HCT116 (cell line): Measurements from ENCODE around the gene TMUB1. TPM values are rescaled to one million over a fixed set of nuclear protein-coding genes. Genes with fewer than 3 reads are reported as not detected.

Experiments used
- ATAC-seq: fragments of 200-7000 bp; cut with Tn5 transposase; 2 replicates; pipeline ENCODE4 v1.9.1; 2020; ENCODE audit warnings: mild to moderate bottlenecking, moderate library complexity
- BruUV-seq: library from RNA; stranded (reverse); fragments of 400-500 nt; replicated peaks from 2 replicates; lab custom pipeline; 2021; lab: Mats Ljungman, UMichigan
- CTCF ChIA-PET: fragments of 300-600 bp; sonication (Branson Sonifier 250); formaldehyde crosslinking; loops from one replicate; lab custom pipeline; 2021; ENCODE audit warnings: antibody characterized with exemption; lab: Charles Lee
- POLR2A ChIA-PET: fragments of 300-600, 350-600 bp; sonication (Branson Sonifier 250); formaldehyde crosslinking; loops from one replicate; lab custom pipeline; 2021; ENCODE audit warnings: antibody characterized with exemption; lab: Charles Lee
- RAD21 ChIA-PET, 2 experiments: fragments of 300-600 bp; sonication (Branson Sonifier 250); formaldehyde crosslinking; loops; one replicate each; lab custom pipeline; 2023; ENCODE audit warnings: low total read pairs in 2 of 2; ENCODE audit not compliant: uncharacterized antibody in 2 of 2, unreplicated experiment in 2 of 2, low non-redundant PET in 1 of 2; lab: Charles Lee
- DNase-seq: peaks from one replicate; pipeline ENCODE4 v3.0.0-alpha.2; 2010; ENCODE audit warnings: low read depth, low spot score
- H2AFZ ChIP-seq: fragments of 200-600 bp; shearing (Covaris generic), sonication (generic); 2 replicates; pipeline ENCODE4 v1.6.1; 2017; ENCODE audit warnings: low read depth, mixed run types, mixed read lengths, antibody characterized with exemption, low read length; ENCODE audit not compliant: poor library complexity, severe bottlenecking
- H3K27ac ChIP-seq: 2 replicates; pipeline ENCODE4 v1.5.1; 2012; ENCODE audit warnings: low read depth, low read length
- H3K27me3 ChIP-seq: fragments of 200-600 bp; sonication (generic); 2 replicates; pipeline ENCODE4 v1.6.1; 2016; ENCODE audit warnings: mixed run types, low read length, mixed read lengths; ENCODE audit not compliant: insufficient read depth
- H3K36me3 ChIP-seq, 2 experiments: fragments of 200-500 bp in 1 of 2; fragments of 200-600 bp in 1 of 2; sonication (Bioruptor generic) in 1 of 2; sonication (generic) in 1 of 2; 2 replicates each; pipeline versions ENCODE4 v1.5.1 to v1.6.1; 2014 to 2016; ENCODE audit warnings: low read length in 2 of 2, inconsistent platforms in 1 of 2, mixed read lengths in 1 of 2, mixed run types in 1 of 2; ENCODE audit not compliant: insufficient read depth in 2 of 2, control insufficient read depth in 1 of 2
- H3K4me1 ChIP-seq, 2 experiments: fragments of 200-600 bp in 1 of 2; sonication (generic) in 1 of 2; 2 replicates each; pipeline versions ENCODE4 v1.5.1 to v1.6.1; 2012 to 2017; ENCODE audit warnings: low read length in 2 of 2, inconsistent platforms in 1 of 2, mild to moderate bottlenecking in 1 of 2, mixed read lengths in 1 of 2, mixed run types in 1 of 2, moderate library complexity in 1 of 2; ENCODE audit not compliant: insufficient read depth in 2 of 2, control insufficient read depth in 1 of 2
- H3K4me2 ChIP-seq: fragments of 200-600 bp; sonication (generic); 2 replicates; pipeline ENCODE4 v1.6.1; 2017; ENCODE audit warnings: mixed run types, low read length, mixed read lengths
- H3K4me3 ChIP-seq, 2 experiments: fragments of 200-600 bp in 1 of 2; sonication (generic) in 1 of 2; replicated peaks in 1 of 2; 2 replicates each; pipeline ENCODE4 v1.5.1; 2011 to 2016; ENCODE audit warnings: low read length in 2 of 2, control low read depth in 1 of 2, low read depth in 1 of 2, mild to moderate bottlenecking in 1 of 2, mixed read lengths in 1 of 2, mixed run types in 1 of 2
- H3K79me2 ChIP-seq: fragments of 200-600 bp; sonication (generic); 2 replicates; pipeline ENCODE4 v1.6.1; 2017; ENCODE audit warnings: mild to moderate bottlenecking, mixed run types, low read length, moderate library complexity, mixed read lengths; ENCODE audit not compliant: insufficient read depth
- H3K9ac ChIP-seq: fragments of 200-600 bp; sonication (generic); 2 replicates; pipeline ENCODE4 v1.6.1; 2016; ENCODE audit warnings: low read length, mixed read lengths
- H3K9me2 ChIP-seq: fragments of 200-600 bp; sonication (generic), shearing (Covaris generic); 2 replicates; pipeline ENCODE4 v1.6.1; 2017; ENCODE audit warnings: mixed run types, mild to moderate bottlenecking, moderate library complexity; ENCODE audit not compliant: insufficient read depth
- H3K9me3 ChIP-seq, 2 experiments: fragments of 200-500 bp in 1 of 2; fragments of 200-600 bp in 1 of 2; sonication (Bioruptor generic) in 1 of 2; sonication (generic) in 1 of 2; 2 replicates each; pipeline ENCODE4 v1.6.1; 2014 to 2017; ENCODE audit warnings: low read length in 2 of 2, mixed read lengths in 2 of 2, inconsistent platforms in 1 of 2, low read depth in 1 of 2, mild to moderate bottlenecking in 1 of 2, mixed run types in 1 of 2, moderate library complexity in 1 of 2; ENCODE audit not compliant: control insufficient read depth in 1 of 2, insufficient read depth in 1 of 2
- H4K20me1 ChIP-seq: fragments of 200-600 bp; sonication (generic), shearing (Covaris generic); 2 replicates; pipeline ENCODE4 v1.6.1; 2017; ENCODE audit warnings: mixed run types, mild to moderate bottlenecking, moderate library complexity; ENCODE audit not compliant: insufficient read depth
- CBX3 ChIP-seq: IDR thresholded peaks from 2 replicates; pipeline ENCODE4 v1.6.1; 2012; ENCODE audit warnings: low read depth
- CEBPB ChIP-seq: IDR thresholded peaks from 2 replicates; pipeline ENCODE4 v1.6.1; 2012; ENCODE audit warnings: low read depth
- FOSL1 ChIP-seq: IDR thresholded peaks from 2 replicates; pipeline ENCODE4 v1.6.1; 2012; ENCODE audit warnings: low read depth
- JUND ChIP-seq: IDR thresholded peaks from 2 replicates; pipeline ENCODE4 v1.6.1; 2012
- POLR2A ChIP-seq: IDR thresholded peaks from 2 replicates; pipeline ENCODE4 v1.7.0; 2011; ENCODE audit warnings: borderline replicate concordance; ENCODE audit not compliant: insufficient read depth, insufficient read length; ENCODE audit errors: extremely low read depth
- RAD21 ChIP-seq: IDR thresholded peaks from 2 replicates; pipeline ENCODE4 v1.6.1; 2012; ENCODE audit warnings: low read depth, mild to moderate bottlenecking
- SIN3A ChIP-seq: IDR thresholded peaks from 2 replicates; pipeline ENCODE4 v1.6.1; 2012; ENCODE audit warnings: low read depth
- TCF7L2 ChIP-seq: IDR thresholded peaks from 2 replicates; pipeline ENCODE4 v1.7.0; 2011; ENCODE audit warnings: borderline replicate concordance, inconsistent platforms; ENCODE audit not compliant: insufficient read depth, insufficient read length; ENCODE audit errors: extremely low read depth
- YY1 ChIP-seq: IDR thresholded peaks from 2 replicates; pipeline ENCODE4 v1.6.1; 2011; ENCODE audit warnings: low read length, low read depth, moderate library complexity, mild to moderate bottlenecking; ENCODE audit not compliant: insufficient replicate concordance; ENCODE audit errors: extremely low read depth
- intact Hi-C: fragments of 100-400 bp; cut with micrococcal nuclease; formaldehyde crosslinking; loops from 2 replicates; pipeline ENCODE4 v1.10.0; 2022
- total RNA-seq: library from RNA; stranded (reverse); gene quantifications from one replicate; pipeline ENCODE4 v1.2.1, GENCODE V29; 2021; ENCODE audit not compliant: unreplicated experiment
- TF ChIP-seq, protein P1 (sequence below): IDR thresholded peaks from 2 replicates; pipeline ENCODE4 v1.6.1; 2011; ENCODE audit warnings: mild to moderate bottlenecking, low read length, moderate library complexity; ENCODE audit not compliant: insufficient replicate concordance; ENCODE audit errors: extremely low read depth
- TF ChIP-seq, protein P2 (sequence below): IDR thresholded peaks from 2 replicates; pipeline ENCODE4 v1.6.1; 2012
- TF ChIP-seq, protein P3 (sequence below), 3 experiments: fragments of 200-600 bp in 1 of 3; sonication (generic) in 1 of 3; IDR thresholded peaks in 2 of 3; conservative IDR thresholded peaks in 1 of 3; 2 replicates each; pipeline ENCODE4 v1.5.1; 2012 to 2017; ENCODE audit warnings: low read depth in 2 of 3, low read length in 2 of 3, antibody characterized with exemption in 1 of 3, borderline replicate concordance in 1 of 3, control low read depth in 1 of 3, mild to moderate bottlenecking in 1 of 3, mixed read lengths in 1 of 3, mixed run types in 1 of 3, moderate library complexity in 1 of 3; ENCODE audit not compliant: insufficient read depth in 1 of 3
- TF ChIP-seq, protein P4 (sequence below): IDR thresholded peaks from 2 replicates; pipeline ENCODE4 v1.6.1; 2012

Gene TMUB1
- total RNA-seq, 1 experiment from 2014 or later = 75.8 TPM

DNA sequence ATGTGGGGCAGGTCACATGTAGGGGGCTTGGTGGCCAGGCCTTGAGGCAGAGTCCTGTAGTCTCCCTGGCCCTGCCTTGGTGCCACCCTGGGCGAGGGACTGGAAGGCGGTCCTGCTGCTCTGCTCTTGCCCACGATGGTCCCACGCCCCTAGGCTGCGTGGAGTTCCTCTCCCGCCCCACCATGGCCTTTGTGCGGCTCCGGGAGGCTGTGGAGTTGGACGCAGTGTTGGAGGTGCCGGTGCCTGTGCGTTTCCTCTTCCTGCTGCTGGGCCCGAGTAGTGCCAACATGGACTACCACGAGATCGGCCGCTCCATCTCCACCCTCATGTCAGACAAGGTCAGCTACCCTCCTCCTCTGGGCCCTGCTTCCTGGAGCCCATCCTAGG lies 12.7 kb downstream of the TMUB1 start (continued):
- TF ChIP-seq POLR2A (no peak), CBX3 (no peak)

DNA sequence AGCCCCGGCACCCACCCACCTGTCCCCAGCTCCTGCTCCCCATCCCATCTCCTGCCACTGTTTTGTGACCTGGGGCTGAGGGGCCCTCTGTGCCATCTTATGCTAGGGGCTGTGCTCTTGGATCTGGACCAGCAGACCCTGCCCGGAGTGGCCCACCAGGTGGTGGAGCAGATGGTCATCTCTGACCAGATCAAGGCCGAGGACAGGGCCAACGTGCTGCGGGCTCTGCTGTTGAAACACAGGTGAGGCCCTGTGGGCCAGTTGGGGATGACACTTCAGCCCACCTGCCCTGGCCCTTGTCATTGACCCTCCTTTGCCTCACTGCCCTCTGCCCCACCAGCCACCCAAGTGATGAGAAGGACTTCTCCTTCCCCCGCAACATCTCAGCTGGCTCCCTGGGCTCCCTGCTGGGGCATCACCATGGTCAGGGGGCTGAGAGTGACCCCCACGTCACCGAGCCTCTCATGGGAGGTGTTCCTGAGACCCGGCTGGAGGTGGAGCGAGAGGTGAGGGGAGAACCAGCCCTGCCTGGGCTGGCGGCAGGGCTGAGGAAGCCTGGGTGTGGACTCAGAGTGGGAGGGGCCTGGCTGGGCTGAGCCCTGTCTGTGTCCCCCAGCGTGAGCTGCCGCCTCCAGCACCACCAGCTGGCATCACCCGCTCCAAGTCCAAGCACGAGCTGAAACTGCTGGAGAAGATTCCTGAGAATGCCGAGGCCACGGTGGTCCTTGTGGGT lies 13.3 kb downstream of the TMUB1 start:
- TF ChIP-seq SIN3A (no peak), RAD21 (no peak), YY1 (no peak), JUND (no peak), FOSL1 (no peak), TCF7L2 (no peak), CEBPB (no peak)
- TF ChIP-seq, protein P1, sequence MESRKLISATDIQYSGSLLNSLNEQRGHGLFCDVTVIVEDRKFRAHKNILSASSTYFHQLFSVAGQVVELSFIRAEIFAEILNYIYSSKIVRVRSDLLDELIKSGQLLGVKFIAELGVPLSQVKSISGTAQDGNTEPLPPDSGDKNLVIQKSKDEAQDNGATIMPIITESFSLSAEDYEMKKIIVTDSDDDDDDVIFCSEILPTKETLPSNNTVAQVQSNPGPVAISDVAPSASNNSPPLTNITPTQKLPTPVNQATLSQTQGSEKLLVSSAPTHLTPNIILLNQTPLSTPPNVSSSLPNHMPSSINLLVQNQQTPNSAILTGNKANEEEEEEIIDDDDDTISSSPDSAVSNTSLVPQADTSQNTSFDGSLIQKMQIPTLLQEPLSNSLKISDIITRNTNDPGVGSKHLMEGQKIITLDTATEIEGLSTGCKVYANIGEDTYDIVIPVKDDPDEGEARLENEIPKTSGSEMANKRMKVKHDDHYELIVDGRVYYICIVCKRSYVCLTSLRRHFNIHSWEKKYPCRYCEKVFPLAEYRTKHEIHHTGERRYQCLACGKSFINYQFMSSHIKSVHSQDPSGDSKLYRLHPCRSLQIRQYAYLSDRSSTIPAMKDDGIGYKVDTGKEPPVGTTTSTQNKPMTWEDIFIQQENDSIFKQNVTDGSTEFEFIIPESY = no peak
- TF ChIP-seq, protein P2, sequence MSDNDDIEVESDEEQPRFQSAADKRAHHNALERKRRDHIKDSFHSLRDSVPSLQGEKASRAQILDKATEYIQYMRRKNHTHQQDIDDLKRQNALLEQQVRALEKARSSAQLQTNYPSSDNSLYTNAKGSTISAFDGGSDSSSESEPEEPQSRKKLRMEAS = no peak
- TF ChIP-seq, protein P3, sequence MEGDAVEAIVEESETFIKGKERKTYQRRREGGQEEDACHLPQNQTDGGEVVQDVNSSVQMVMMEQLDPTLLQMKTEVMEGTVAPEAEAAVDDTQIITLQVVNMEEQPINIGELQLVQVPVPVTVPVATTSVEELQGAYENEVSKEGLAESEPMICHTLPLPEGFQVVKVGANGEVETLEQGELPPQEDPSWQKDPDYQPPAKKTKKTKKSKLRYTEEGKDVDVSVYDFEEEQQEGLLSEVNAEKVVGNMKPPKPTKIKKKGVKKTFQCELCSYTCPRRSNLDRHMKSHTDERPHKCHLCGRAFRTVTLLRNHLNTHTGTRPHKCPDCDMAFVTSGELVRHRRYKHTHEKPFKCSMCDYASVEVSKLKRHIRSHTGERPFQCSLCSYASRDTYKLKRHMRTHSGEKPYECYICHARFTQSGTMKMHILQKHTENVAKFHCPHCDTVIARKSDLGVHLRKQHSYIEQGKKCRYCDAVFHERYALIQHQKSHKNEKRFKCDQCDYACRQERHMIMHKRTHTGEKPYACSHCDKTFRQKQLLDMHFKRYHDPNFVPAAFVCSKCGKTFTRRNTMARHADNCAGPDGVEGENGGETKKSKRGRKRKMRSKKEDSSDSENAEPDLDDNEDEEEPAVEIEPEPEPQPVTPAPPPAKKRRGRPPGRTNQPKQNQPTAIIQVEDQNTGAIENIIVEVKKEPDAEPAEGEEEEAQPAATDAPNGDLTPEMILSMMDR (IDR thresholded peaks at IDR 0.05 in 2 of 3, conservative IDR thresholded peaks at IDR 0.05 in 1 of 3; ENCODE audit: borderline replicate concordance in 1 of 3, insufficient read depth in 1 of 3, low read depth in 2 of 3, low read length in 2 of 3) = no peak
- TF ChIP-seq, protein P4, sequence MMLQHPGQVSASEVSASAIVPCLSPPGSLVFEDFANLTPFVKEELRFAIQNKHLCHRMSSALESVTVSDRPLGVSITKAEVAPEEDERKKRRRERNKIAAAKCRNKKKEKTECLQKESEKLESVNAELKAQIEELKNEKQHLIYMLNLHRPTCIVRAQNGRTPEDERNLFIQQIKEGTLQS = no peak
- no peak overlapping the region for H3K27ac ChIP-seq
- H3K9ac ChIP-seq = no peak overlapping the region
- intact Hi-C loops = no loop called here
- H3K9me3 ChIP-seq = no peaks in the 10 kb centered on the region
- peaks cover 54 to 59% of the 10 kb centered on the region in 2 experiments; a peak in 3 of 4 replicates for H3K36me3 ChIP-seq
- H3K9me2 ChIP-seq = no peaks in the 10 kb centered on the region
- no peaks in the 10 kb centered on the region for H4K20me1 ChIP-seq
- H2AFZ ChIP-seq = no peak overlapping the region
- H3K4me3 ChIP-seq = no peak overlapping the region
- no peaks in the 10 kb centered on the region for H3K27me3 ChIP-seq
- POLR2A ChIA-PET = no interaction called here
- CTCF ChIA-PET = no interaction called here
- no TSS peak for BruUV-seq
- H3K4me2 ChIP-seq = no peak overlapping the region
- H3K4me1 ChIP-seq = no peaks in the 10 kb centered on the region
- DNase-seq (no peak), ATAC-seq (no peak)
- RAD21 ChIA-PET = no interaction called here
- peaks cover 29% of the 10 kb centered on the region for H3K79me2 ChIP-seq
